DMS79 treated with DMSO at 0.1 percent for 48 hours (cell line): Measurements from ENCODE around the gene LARGE2.

ENCODE experiments used
- DNase-seq: peaks from one replicate; lab custom pipeline; 2025; lab: John Stamatoyannopoulos, UW

Gene LARGE2

GRCh38 chr11:45960387-45961095, 38.1 kb downstream of the LARGE2 start:
- no peak for DNase-seq

DNA sequence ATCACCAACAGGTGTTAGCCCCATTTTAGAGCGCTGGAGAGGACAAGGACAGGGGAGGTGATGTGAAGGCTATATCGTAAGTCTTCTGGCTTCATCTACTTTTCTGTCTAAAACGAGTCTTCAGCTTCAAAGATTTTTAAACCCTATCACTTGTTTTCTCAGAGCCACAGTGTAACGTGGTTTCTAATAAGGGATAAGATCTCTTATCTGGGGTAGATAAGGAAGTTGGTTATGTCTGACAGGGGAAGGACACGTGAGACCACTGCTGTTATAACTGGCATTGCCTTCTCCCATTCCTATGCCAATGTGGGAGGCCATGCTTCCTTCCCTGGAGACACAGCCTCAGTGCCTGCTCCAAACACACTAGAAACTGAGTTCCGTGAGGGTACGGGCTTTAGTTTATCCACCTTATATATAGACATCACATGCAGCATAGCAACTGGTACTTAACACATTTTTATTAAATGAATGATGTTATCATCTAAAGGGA, 39.3 kb downstream of the LARGE2 start:
- no peak for DNase-seq

GRCh38 chr11:45964911-45965389, 42.5 kb downstream of the LARGE2 start:
- DNase-seq = peak; percentile 49

DNA sequence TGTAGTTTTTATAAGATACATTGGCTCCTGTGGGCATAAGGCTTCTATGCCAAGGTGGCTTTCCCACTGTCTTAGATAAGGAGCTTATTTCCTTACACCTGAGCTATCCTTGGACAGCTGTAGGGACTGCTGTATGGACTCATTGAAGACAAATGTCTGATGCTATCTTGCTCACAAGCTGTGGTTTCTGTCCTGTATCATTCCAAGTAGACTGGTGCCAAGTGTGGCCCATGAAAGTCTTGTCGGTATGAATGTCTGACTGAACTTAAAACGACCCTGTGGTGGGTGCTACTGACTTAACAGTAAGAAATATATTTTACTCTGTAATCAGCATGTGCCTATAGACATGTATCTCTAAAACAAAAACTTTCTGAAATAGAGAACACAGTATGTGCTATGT, 45.0 kb downstream of the LARGE2 start:
- no peak for DNase-seq

DNA sequence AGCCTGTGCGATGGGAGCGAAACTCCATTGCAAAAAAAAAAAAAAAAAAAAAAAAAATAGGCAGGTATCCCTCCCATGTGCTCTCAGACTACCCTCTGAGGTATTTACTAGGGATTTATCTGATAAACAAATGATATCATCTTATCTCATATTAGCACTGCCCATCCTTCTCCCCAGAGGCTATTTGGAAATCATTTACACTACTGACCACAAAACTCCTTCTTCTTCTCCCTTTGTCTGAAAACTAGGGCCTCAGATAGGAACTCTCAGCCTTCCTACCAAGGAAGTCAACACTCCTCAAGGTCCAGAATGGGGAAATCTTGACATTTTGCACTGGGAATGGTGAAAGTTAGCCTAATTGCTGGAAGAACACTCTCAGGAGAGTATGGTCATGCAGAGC, 46.4 kb downstream of the LARGE2 start:
- DNase-seq = no peak

DNA sequence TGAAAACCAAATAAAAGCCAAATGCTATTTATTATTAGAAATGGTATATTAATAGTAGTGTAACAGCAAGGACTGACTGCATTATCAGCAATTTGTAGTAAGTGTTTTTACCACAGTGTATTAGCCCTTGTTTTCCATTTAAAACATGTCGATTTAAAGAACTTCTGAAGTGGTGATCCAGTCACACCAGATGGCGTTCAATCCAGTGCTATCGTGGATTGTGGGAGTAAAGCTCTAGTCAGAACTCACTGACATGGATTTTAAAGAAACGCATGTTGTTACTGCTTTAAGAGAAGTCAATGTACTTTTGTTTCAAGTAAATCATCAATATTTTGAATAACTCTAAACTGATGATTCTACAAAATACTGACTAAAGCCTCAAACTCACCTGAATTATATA, 51.1 kb downstream of the LARGE2 start:
- DNase-seq = no peak

- DNase-seq = no peak
Observed at GRCh38 chr11:45974806-45975205, 52.4 kb downstream of the LARGE2 start.
